GM18868 (cell line): ENCODE measurements around the gene SERPINB1.
"Not testable (repeated sequence)": the region's sequence is repeated elsewhere in the genome, so short reads cannot be mapped to it uniquely, and the experiment has no call there.

ENCODE experiments used
- ATAC-seq: cut with Tn5 transposase; IDR thresholded peaks from one replicate; pipeline ENCODE4 v1.9.1; 2021; ENCODE audit warnings: mild to moderate bottlenecking, moderate library complexity; ENCODE audit not compliant: unreplicated experiment

The SERPINB1 gene

DNA sequence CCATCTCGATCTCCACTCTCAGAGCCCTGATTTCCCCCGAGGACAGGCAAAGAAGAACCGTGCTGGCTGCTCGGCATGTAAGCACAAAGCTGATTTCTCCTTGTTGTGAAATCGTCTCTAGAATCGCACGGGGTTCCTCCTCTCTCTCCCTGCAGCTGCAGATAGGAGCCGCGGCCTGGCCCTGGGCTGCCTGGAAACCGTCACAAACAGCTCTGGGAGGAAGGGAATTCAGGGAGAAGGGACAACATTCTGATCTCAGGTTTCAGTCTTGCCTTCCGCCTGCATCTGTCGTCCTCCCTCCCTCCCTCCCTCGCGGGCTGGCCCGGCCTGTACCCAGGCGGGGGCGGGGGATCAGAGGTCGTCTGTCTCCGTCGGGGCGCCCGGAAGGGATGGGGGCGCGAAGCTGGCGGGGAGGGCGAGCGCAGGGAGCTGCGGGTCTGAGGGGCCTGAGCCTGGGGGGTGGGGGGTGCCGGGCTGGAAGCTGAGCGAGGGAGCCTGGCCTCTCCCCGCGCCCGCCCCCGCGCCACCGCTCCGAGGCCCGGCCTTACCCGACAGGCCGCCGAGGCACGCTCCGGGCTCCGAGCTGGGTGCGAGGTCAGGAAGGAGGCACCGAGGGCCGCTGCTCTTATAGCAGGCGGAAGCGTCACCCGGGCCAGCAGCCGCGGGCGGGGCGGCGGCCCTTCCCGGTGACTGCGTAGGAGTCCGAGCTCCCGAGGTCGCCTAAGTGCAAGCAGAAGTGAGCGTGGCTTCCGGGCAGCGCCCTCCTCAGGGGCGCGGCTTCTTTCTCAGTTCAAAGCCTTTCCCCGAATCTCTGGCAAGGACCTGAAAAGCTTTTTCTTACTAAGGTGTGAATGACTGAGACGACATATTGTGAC, at the start of gene SERPINB1:
Gene SERPINB1 (minus strand): TSS at position 600 of the 875 bp plus-strand sequence. CDS start 1,277 bp downstream, outside the sequence.
- ATAC-seq = peak; percentile 52

DNA sequence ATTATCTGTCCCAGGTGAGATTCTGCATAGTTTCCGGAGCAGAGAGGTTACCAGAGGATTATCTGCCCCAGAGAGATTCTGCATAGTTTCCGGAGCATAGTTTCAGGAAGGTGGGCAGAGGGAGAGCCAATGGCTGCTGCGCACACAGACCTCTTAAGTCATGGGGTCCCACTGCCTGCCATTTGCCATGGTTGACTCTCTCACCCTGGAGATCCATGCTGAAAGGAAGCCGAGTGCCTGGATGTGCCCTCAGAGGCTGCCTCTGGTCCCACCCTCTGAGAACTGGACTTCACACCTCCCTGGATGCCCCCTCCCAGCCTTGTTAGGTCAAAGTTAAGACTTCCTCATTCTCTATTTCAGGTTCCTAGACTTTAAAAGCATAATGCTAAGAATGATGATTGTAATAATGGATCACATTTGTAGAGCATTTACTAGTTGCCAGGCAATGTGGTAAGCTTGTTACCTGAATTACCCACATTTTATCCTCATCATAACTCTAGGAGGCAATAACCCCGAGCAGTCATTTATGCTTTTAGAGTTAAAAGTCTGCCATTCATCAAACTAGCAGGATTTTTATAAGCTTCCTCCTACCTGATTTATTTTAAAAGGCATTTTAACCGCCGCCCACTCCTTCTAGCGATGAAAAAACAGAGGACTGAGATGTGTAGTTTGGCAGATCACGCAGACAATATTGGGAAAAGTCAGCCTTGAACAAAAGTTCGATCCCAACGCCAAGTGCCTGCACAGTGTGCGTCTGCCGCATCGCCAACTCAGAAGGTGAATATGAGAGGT, 49.5 kb upstream of the SERPINB1 start:
- ATAC-seq = no peak

DNA sequence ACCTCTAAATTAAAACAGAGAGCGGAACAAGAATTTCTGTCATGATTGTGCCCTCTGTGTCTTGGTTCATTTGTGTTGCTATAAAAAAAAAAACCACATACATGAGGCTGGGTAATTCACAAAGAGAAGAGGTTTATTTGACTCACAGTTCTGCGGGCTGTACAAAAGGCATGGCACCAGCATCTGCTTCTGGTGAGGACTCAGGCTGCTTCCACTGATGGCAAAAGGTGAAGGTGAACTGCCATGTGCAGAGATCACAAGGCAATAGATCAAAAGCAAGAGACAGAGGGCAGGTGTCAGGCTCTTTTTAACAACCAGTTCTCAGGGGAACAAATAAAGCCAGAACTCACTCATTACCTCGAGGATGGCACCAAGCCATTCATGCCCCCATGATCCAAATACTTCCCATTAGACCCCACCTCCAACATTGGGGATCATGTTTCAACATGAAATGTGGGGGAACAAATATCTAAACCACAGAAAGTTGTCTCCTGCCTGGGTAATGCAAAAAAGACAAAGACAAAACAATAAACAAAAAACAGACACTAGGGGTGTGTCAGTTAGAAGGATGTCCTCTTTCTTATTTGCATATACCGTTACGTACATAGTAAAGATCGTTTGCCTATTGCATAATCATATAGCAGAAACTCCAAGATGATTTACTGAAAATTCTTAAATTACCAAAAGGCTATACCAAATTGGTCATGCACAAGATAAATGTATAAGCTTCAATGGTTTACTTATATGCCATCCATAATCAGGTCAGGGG, 44.5 kb upstream of the SERPINB1 start:
- no peak for ATAC-seq

DNA sequence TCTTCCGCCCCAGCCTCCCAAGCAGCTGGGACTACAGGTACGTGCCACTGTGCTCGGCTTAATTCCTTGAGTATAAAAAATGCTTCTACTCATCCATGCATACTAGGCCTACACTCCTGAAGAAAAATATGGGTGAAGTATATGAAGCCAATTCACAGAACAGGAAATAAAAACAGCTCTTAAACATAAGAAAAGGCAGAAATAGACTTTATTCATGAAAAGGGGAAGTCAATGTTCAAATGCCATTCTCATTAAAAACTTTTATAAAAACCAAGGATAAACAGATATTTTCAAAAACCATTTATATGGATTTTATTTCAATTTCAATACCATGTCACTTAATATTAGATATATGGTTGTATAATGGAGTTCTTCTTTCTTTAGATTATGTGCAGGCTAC, 43.1 kb upstream of the SERPINB1 start:
- ATAC-seq = no peak

DNA sequence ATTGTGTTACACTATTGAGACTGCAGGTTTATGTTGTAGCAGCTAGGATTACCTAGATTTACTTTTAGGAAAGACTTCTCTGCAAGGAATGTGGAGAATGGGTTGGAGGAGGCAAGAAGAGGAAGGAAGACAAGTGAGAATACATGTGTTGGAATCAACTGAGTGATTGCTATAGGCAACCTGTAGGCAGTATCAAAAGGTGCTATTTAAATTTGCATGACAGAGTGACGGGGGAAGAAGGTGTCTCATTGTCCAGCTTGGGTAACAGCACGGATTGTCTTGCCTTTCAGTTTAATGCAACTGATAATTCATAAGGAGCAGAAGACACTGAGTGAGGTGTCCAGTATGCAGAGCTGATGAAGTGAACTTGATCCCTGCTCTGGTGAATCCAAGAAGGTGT, 42.0 kb upstream of the SERPINB1 start:
- ATAC-seq = no peak

DNA sequence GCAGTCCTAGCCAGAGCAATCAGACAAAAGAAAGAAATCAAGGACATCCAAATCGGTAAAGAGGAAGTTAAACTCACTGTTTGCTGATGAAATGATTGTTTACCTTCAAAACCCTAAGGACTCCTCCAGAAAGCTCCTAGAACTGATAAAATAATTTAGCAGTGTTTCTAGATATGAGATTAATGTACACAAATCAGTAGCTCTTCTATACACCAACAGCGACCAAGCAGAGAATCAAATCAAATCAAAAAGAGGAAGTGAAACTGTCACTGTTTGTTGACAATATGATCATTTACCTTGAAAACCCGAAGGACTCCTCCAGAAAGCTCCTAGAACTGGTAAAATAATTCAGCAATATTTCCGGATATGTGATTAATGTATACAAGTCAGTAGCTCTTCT, 39.8 kb upstream of the SERPINB1 start:
- peak; percentile 63 for ATAC-seq

DNA sequence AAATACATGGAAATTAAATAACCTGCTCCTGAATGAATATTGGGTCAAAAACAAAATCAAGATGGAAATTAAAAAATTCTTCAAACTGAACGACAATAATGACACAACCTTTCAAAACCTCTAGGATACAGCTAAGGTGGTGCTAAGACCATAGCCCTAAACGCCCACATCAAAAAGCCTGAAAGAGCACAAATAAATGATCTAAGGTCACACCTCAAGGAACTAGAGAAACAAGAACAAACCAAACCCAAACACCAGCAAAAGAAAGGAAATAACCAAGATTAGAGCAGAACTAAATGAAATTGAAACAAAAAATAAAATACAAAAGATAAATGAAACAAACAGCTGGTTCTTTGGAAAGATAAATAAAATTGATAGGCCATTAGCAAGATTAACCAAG, 38.5 kb upstream of the SERPINB1 start:
- ATAC-seq = not testable (repeated sequence)

DNA sequence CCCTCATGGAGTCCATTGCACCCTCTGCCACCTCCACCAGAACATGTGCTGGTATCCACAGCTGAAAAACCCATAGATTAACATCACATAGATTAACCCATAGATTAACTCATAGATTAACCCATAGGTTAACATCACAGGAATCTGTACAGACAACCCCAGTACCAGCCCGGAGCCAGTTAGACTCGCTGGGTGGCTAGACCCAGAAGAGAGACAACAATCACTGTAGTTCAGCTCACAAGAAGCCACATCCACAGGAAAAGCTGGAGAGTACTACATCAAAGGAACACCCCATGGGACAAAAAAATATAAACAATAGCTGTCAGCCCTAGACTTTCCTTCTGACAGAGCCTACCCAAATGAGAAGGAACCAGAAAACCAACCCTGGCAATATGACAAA, 36.3 kb upstream of the SERPINB1 start:
- no peak for ATAC-seq

DNA sequence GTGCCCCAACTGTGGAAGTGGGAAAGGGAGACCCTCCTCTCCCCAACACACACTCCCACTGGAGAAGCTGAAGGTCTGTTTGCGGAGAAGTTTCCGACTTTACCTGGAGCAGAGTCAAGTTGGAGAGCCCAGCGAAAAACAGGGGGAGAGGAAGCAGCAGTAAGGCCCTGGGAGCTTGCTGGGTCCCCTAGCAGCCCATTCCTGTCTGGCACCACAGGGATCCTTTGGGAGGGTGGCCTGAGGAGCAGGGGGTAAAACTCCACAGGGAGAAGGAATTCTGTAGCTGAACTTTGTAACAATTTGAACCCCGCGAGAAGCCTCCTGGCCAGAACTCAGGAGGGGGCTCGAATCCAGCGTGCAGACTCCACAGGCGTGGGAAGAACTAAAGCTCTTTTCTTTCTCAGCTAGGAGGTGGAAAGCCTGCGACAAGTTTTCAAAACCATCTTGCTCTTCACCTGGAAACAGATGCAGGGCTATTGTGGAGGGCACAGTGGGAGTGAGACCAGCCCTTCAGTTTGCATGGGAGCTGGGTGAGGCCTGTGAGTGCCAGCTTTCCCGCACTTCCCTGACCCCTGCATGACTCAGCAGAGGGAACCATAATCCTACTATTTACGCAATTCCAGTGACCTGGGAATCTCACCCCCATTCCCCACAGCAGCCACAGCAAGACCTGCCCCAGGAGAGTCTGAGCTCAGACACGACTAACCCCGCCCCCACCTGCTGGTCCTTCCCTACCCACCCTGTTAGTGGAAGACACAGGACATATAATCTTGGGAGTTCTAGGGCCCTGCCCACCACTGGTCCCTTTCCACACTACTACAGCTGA, 35.6 kb upstream of the SERPINB1 start:
- ATAC-seq = no peak

DNA sequence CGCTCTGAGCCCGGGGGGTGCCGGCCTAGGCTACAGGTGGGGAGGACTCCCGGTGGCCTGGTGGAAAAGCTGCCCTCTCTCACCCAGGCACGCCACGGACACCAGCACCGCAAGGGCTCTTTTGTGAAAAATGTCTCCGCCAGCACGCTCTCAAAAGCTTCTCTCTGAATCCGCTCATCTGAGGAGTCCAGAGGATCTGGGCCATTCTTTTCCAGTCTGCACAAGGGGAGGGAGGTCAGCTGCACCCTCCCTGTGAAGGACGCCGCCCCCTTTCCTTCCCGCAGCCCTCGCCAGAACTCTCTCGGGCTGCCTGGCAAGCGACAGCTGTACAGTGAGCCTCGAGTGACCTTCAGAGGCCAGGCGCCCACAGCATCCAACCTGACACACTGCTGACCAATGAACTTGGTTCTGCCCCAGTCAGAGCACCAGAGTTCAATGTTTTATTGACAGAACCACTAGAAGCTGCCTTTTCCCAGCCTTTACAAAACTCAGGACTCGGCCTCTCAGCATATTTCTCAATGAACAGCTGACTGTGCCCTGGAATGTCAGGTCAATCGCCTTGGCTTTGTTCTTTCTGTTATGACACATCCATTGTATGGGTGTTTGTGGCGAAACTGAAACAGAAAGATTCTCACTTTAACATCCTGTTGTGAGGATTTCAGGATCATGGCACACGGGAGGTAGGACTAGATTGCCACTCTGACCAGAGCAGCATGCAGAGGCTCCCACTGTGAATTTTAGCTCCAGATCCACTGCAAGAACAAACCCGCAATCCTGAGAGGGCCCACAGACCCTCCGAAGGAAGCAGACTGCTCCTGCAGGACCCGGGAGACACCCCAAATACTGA, 34.8 kb upstream of the SERPINB1 start:
- ATAC-seq = no peak

DNA sequence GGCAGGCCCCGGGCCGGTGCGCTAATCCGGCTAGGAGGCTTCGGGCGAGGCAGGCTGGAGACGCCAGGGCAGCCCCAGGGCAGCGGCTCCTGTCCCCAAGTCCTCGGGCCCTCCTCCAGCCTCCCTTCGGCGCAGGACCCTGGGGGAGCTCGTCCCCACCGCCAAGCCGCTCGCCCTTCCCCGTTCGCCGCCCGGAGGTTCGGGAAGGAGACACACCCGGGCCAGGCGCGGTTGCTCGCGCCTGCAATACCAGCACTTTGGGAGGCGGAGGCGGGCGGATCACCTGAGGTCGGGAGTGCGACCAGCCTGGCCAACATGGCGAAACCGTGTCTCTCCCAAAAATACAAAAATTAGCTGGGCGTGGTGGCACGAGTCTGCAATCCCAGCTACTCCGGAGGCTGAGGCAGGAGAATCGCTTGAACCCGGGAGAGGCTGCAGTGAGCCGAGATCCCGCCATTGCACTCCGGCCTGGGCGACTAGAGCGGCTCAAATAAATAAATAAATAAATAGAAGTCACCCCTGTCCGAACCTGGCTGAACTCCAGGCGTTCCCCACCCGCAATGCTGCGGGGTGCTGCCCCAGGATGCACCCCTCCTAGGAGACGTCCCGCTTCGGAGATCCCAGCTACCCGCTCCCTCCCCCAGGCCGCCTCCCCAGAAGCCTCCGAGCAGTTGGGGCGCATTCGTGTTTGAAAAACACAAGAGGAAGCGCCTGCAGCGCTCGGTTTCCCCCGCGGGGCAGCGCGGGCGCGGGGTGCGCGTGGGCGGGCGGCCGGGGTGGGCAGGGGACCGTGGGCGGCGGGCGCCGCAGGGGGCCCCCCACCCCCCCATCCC, 33.9 kb upstream of the SERPINB1 start:
- ATAC-seq = peak; percentile 16

DNA sequence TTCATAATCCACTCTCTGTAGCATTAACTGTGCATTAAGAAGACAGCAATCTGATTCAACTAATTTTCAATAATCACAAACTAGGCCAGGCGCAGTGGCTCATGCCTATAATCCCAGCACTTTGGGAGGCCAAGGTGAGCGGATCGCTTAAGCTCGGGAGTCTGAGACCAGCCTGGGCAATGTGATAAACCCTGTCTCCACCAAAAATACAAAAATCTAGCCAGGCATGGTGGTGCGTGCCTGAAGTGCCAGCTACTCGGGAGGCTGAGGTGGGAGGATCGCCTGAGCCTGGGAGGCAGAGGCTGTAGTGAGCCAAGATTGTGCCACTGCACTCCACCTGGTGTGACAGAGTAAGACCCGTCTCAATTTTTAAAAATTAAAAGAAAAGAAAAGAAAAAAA, 32.0 kb upstream of the SERPINB1 start:
- no peak for ATAC-seq

DNA sequence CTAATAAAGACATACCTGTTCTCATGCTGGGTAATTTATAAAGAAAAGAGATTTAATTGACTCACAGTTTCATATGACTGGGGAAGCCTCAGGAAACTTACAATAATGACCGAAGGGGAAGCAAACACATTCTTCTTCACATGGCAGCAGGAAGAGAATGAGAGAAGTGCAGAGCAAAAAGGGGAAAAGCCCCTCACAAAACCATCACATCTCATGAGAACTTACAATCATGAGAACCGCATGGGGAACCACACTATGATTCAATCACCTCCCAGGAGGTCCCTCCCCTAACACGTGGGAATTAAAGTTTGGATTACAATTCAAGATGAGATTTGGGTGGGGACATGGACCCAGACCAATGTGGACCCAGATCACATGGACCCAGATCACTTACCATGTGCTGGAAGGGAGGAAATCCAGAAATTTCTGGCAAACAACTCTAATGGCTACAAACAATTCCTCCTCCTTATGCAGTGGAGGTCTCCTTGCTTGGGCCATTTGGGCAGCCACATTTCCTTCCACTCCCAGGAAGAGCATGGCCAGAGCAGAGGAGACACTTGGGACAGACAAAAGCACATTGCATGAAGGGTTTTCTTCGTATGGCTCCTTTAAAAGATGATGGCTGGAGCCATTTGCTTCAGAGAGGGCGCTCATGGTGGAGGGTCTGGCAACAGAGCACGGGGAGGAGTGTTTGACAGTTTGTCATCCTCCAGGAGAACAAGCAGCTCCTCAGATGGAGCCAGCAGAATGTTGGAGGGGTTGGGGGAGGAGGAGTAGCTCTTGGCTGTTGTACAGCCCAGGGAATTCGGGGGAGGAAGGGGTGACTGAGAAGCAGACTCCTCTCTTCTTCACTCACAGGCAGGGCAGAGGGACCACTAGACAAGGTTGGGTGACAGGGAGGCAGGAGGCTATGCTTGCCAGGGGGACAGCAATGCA, 31.0 kb upstream of the SERPINB1 start:
- ATAC-seq = no peak

DNA sequence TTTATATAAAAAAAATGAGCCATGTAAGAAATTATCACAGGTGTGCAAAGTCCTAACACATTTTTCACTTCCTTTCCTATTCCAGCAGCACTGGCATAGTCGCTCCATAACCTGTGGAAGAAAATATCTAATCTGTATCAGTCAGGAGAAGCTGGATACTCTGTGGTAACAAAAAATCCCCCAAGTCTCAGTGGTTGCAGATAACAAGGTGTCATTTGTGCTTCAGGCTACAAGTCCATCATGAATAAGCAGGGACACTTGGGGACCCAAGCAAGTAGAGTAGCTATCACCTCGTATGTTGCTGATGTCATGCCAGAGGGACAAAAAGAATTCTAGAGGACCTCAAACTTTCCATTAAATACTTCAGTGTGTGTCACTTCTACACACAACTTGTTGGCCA, 30.3 kb upstream of the SERPINB1 start:
- ATAC-seq = no peak

DNA sequence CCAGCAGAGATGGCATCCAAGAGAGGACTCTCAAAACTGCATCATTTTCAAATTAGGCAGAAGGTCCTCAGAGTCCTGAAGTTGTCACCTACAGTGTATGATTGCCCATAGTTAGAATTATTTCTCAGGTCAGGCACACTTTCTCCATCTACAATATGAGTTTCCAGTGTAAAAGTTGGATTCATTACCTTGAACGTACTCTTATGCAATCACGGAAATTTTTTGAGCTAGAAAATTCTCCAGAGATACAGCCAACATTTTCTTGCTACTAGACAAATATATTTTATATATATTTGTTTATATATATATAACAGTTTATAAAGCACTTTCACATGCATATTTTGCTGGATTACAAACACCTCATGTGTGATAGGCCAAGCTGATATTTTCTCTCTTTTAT, 29.4 kb upstream of the SERPINB1 start:
- no peak for ATAC-seq

DNA sequence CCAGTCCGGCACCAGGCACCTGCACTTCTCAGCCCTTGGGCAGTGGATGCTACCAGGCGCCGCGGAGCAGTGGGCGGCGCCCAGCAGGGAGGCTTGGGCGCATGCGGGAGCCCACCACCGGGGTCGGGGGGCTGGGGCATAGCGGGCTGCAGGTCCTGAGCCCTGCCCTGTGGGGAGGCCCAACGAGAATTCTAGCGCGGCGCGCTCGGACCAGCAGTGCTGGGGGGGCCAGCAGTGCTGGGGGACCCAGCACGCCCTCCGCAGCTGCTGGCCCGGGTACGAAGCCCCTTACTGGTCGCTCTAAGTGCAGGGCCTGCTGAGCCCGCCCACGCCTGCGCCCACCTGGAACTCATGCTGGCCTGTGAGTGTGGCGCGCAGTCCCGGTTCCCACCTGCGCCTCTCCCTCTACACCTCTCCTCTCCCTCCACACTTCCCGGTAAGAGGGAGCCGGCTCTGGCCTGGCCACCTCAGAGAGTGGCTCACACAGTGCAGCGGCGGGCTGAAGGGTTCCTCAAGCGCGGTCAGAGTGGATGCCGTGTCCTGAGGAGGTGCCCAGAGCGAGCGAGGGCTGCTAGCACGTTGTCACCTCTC, 28.5 kb upstream of the SERPINB1 start:
- ATAC-seq = no peak

DNA sequence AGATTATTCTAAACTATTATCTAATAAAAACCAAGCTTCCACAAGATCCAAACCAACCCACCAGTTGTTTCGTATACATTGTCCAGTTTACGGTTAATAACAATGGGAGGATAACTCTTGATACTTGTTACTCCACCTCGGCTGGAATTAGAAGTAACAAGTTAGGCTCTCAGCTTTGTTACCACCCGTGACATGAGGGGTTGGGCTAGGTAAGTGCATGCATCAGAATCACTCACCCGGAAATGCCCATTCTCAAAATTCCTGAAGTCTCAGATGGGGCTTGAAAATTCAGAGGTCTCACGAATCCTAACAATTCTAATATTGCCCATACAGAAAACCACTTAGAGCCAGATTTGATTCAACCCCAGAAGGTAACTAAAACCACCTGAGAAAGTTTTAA, 27.0 kb upstream of the SERPINB1 start:
- no peak for ATAC-seq
